ENCODE data around the gene SPATA46. TPM values are rescaled to one million over a fixed set of nuclear protein-coding genes. Genes with fewer than 3 reads are reported as not detected.

SPATA46 gene
- total RNA-seq, 1 experiment from 2014 or later, result not detected

DNA sequence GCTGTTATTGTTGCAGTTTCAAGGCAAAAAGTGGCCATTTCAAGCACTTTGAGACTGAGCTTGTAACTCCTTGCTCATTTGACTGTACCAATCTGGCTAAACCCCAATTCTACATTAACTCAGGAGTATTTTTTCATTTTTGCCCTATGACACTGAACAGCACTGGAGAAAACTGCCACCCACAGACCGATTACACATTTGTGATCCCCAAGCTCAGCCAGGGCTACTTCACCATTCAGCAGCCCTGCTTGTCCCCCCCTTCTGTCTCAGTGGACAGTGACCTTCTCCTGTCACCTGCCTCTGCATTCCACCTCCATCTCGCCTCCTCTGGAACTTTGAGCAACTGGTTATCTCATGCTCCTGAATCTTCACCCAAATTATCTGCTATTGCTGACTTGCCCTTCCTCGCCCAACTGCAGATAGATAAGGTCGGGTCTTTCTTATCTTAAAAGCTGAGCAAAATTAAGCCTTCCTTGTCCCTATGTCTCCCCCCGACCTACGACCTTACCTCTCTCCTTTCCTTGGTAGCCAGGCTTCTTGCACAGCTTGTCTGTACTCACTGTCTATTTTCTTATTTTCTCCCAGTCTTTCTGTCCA, 25.3 kb downstream of the SPATA46 start:
- peak in 1 of 2 experiments; percentile 51 for DNase-seq
- Histone ChIP-seq H3K27me3 (replicated peaks; ENCODE audit: control insufficient read depth, insufficient read depth, low read length) (no peaks in the 10 kb centered on the region), H3K4me3 (ENCODE audit: low read depth, low read length) (no peak overlapping the region), H3K4me1 (peaks cover 56% of the 10 kb centered on the region), H3K36me3 (ENCODE audit: control insufficient read depth, insufficient read depth, low read length) (no peaks in the 10 kb centered on the region), H3K9me3 (no peaks in the 10 kb centered on the region)
- Mint-ChIP-seq H3K4me3 (ENCODE audit: unreplicated experiment) (peak overlapping the region; percentile 2), H3K36me3 (ENCODE audit: insufficient read depth, unreplicated experiment) (no peaks in the 10 kb centered on the region), H3K9me3 (ENCODE audit: unreplicated experiment) (no peaks in the 10 kb centered on the region), H3K4me1 (ENCODE audit: low read depth, unreplicated experiment) (peaks cover 66% of the 10 kb centered on the region), H3K27me3 (ENCODE audit: insufficient read depth, unreplicated experiment) (no peaks in the 10 kb centered on the region), H3K27ac (ENCODE audit: unreplicated experiment) (no peak overlapping the region)
- ChIA-PET CTCF (no interaction called here), POLR2A (no interaction called here)
- TF ChIP-seq, protein P1, sequence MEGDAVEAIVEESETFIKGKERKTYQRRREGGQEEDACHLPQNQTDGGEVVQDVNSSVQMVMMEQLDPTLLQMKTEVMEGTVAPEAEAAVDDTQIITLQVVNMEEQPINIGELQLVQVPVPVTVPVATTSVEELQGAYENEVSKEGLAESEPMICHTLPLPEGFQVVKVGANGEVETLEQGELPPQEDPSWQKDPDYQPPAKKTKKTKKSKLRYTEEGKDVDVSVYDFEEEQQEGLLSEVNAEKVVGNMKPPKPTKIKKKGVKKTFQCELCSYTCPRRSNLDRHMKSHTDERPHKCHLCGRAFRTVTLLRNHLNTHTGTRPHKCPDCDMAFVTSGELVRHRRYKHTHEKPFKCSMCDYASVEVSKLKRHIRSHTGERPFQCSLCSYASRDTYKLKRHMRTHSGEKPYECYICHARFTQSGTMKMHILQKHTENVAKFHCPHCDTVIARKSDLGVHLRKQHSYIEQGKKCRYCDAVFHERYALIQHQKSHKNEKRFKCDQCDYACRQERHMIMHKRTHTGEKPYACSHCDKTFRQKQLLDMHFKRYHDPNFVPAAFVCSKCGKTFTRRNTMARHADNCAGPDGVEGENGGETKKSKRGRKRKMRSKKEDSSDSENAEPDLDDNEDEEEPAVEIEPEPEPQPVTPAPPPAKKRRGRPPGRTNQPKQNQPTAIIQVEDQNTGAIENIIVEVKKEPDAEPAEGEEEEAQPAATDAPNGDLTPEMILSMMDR (IDR thresholded peaks at IDR 0.05; ENCODE audit: insufficient read depth in 1 of 2, low read depth in 1 of 2, low read length in 1 of 2, severe bottlenecking in 1 of 2, unreplicated experiment in 1 of 2), result no peak
- BruUV-seq (replicated peaks), result no TSS peak
- intact Hi-C loops (cut with micrococcal nuclease; ENCODE audit: unreplicated experiment), result no loop called here

DNA sequence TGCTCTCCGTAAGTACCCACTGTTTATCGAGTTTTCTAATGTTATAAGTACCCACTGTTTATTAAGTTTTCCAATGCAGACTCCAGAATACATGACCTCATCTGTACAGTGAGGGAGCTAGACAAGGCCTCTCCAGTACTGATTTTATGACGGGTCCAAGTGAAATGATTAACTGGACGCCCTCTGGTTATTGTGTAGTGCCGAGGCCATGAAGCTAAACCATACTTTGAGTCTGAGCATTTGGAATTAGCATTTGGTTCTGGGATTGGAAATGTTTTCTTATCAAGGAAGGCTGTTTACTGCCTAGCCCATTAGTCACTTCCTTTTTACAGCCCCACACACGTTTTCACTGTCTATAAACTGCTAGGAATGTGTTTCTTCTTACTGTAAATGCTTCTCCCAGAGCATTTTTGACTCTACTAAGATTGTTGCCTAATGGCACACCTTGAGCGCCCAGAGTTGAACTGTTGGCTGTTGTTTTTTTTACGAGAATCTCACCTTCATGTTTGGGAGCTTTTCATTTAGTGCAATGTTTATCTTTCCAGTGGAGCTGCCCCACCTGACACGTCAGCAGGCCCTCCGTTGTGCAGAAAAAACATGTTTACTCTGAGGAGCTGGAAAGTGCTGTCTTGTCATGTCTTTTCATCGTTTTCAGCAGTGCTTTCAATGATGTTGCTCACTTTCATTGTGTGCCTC, 26.9 kb downstream of the SPATA46 start:
- intact Hi-C loops (cut with micrococcal nuclease; ENCODE audit: unreplicated experiment), result loop anchor here (1.0 to 10.0 kb wide), 3 partner anchors 32 to 205 kb away; partner anchors contain the start of gene C1orf226
- no peak overlapping the region for H3K4me3 ChIP-seq (ENCODE audit: low read depth, low read length)
- BruUV-seq (replicated peaks), result no TSS peak
- Mint-ChIP-seq H3K9me3 (ENCODE audit: unreplicated experiment) (no peaks in the 10 kb centered on the region), H3K4me1 (ENCODE audit: low read depth, unreplicated experiment) (peaks cover 66% of the 10 kb centered on the region), H3K36me3 (ENCODE audit: insufficient read depth, unreplicated experiment) (no peaks in the 10 kb centered on the region), H3K27me3 (ENCODE audit: insufficient read depth, unreplicated experiment) (no peaks in the 10 kb centered on the region), H3K27ac (ENCODE audit: unreplicated experiment) (peak overlapping the region; percentile 74), H3K4me3 (ENCODE audit: unreplicated experiment) (peak overlapping the region; percentile 33)
- POLR2A ChIA-PET, result no interaction called here
- CTCF ChIA-PET, result interaction anchor here (1.3 kb wide), 1 partner anchor 8 kb away, joined by 5 read pairs; no protein-coding TSS in a partner anchor
- TF ChIP-seq, protein P1 (IDR thresholded peaks at IDR 0.05; ENCODE audit: insufficient read depth in 1 of 2, low read depth in 1 of 2, low read length in 1 of 2, severe bottlenecking in 1 of 2, unreplicated experiment in 1 of 2), result no peak
- H3K4me1 ChIP-seq, result peaks cover 56% of the 10 kb centered on the region
- H3K9me3 ChIP-seq, result no peaks in the 10 kb centered on the region
- DNase-seq, result peak; percentile 46 to 74
- no peaks in the 10 kb centered on the region for H3K27me3 ChIP-seq (replicated peaks; ENCODE audit: control insufficient read depth, insufficient read depth, low read length)
- no peaks in the 10 kb centered on the region for H3K36me3 ChIP-seq (ENCODE audit: control insufficient read depth, insufficient read depth, low read length)

DNA sequence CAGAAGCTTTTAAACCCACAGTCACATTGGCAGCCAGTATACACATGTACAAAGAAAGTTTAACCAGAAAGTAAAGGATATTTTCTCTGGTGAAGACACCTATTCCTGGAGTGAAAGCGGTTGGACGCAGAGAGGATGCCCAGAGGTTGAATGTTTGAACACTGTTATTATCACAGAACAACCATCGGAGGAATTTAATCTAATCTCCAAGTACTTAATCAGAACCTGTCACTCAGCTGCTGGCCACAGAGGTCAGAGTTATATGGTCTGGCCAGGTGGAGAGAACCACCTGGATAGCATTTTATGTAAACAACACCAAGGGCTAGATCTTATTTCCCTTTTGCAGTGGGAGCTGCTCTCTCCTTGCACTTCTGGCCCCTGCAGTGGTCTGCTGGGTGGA, 29.4 kb downstream of the SPATA46 start:
- BruUV-seq (replicated peaks), result no TSS peak
- Mint-ChIP-seq H3K27ac (ENCODE audit: unreplicated experiment) (peak overlapping the region; percentile 57), H3K4me3 (ENCODE audit: unreplicated experiment) (no peak overlapping the region), H3K36me3 (ENCODE audit: insufficient read depth, unreplicated experiment) (no peaks in the 10 kb centered on the region), H3K27me3 (ENCODE audit: insufficient read depth, unreplicated experiment) (no peaks in the 10 kb centered on the region), H3K4me1 (ENCODE audit: low read depth, unreplicated experiment) (peaks cover 53% of the 10 kb centered on the region), H3K9me3 (ENCODE audit: unreplicated experiment) (no peaks in the 10 kb centered on the region)
- Histone ChIP-seq H3K27me3 (replicated peaks; ENCODE audit: control insufficient read depth, insufficient read depth, low read length) (no peaks in the 10 kb centered on the region), H3K36me3 (ENCODE audit: control insufficient read depth, insufficient read depth, low read length) (no peaks in the 10 kb centered on the region), H3K9me3 (no peaks in the 10 kb centered on the region), H3K4me1 (peaks cover 56% of the 10 kb centered on the region), H3K4me3 (ENCODE audit: low read depth, low read length) (no peak overlapping the region)
- ChIA-PET POLR2A (no interaction called here), CTCF (interaction anchor here (1.4 kb wide), 1 partner anchor 11 kb away, joined by 6 read pairs; no protein-coding TSS in a partner anchor)
- peak; percentile 62 to 83 for DNase-seq
- intact Hi-C loops (cut with micrococcal nuclease; ENCODE audit: unreplicated experiment), result loop anchor here (10.0 kb wide), 2 partner anchors 62 to 202 kb away; no protein-coding TSS in a partner anchor
- TF ChIP-seq, protein P1 (IDR thresholded peaks at IDR 0.05; ENCODE audit: insufficient read depth in 1 of 2, low read depth in 1 of 2, low read length in 1 of 2, severe bottlenecking in 1 of 2, unreplicated experiment in 1 of 2), result no peak
